OCI-M2 (cell line): ENCODE results near the gene MAN2A1.
"Not testable (repeated sequence)": the region's sequence is repeated elsewhere in the genome, so short reads cannot be mapped to it uniquely, and the experiment has no call there.

Experiments used
- DNase-seq: peaks from one replicate; lab custom pipeline; 2025; ENCODE audit not compliant: unreplicated experiment; lab: John Stamatoyannopoulos, UW

MAN2A1 gene

GRCh38 chr5:109750463-109750862, 60.7 kb downstream of the MAN2A1 start:
- DNase-seq: no peak

DNA sequence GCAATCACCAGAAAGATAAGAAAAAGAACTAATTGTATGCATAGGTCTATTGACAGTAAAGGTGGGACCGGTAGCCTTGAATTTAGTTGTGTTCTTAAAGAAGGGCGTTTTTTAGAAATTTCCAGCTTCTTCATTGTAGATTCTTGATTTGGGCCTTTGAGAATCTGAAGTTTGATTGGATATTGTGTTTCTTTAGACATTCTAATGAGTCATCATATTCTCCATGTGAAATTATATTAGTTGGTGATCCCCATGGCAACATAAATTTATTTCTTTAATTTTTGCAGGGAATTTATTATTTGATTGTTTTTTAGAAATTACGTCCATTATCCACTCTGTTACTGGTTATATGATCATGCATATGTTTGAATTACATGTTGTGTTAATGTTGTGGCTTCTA, 63.6 kb downstream of the MAN2A1 start:
- DNase-seq: no peak

DNA sequence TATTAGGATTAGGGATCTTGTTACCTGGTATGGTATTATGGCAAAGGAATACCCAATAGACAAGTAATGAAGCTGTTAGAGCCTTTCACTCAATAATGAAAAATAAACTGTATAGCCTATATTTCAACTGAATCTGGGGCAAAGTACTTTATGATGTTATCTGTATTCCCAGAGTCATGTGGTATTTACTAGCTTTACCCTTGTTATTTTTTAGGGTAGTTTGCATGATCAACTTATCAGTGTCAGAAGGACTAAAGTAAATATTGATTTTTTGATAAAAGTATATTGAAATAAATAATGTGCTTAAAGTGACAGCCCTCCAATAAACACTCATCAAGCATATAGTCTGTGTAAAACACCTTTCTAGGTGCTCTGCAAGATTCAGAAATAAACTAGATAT, 64.6 kb downstream of the MAN2A1 start:
- no peak for DNase-seq

DNA sequence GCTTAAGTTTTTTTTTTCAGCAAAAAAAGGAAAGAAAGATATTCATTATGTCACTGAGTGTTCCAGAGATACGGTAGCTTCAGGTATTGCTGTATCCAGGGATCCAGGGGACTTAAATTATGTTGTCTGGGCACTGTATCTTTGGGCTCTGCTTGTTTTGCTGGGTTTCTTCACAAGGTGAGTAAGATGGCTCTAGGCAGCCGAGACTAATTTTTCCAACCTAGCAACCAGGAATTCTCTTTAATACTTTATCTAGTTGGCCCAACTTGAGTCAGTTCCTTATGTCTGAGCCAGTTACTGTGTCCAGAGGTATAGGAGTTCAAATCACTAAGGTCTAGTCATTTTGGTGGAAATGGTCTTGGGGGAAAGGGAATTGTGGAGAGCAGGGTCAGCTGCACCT, 66.0 kb downstream of the MAN2A1 start:
- DNase-seq: no peak

DNA sequence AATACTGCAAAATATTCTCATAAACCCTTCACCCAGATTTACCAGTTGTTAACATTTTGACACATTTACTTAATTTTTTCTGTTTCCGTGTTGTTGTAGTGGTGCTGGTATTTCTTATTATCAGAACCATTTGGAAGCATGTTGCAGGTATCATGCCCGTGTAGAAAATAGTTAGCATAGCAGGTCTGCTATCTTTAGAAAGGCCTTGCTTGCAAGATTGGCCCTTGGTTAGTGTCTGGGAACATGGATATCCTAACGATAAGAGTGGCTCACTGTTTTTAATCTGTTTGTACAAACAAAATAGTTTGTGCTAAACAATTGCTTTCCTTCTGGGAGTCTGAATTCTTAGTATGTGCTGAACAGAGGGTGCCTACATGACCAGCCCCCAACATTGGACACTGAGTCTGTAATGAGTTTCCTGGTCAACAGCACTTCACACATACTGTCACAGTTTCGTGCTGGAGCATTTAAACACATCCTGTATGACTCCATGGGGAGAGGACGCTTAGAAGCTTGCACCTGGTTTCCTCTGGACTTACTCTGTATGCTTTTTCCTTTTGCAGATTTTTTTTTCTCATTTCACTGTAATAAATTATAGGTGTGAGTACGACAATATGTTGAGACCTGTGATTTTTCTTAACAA, 66.9 kb downstream of the MAN2A1 start:
- DNase-seq: no peak

- DNase-seq: no peak
Observed at GRCh38 chr5:109757490-109757889, 67.8 kb downstream of the MAN2A1 start.

- DNase-seq: no peak
Observed at GRCh38 chr5:109759306-109759705, 69.6 kb downstream of the MAN2A1 start.

DNA sequence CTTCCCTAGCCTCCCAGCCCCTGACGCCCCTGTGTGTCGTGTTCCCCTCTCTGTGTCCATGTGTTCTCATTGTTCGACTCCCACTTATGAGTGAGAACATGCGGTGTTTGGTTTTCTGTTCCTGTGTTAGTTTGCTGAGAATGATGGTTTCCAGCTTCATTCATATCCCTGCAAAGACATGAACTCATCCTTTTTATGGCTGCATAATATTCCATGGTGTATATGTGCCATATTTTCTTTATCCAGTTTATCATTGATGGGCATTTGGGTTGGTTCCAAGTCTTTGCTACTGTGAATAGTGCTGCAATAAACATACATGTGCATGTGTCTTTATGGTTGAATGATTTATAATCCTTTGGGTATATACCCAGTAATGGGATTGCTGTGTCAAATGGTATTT, 70.4 kb downstream of the MAN2A1 start:
- not testable (repeated sequence) for DNase-seq

GRCh38 chr5:109762821-109763220, 73.1 kb downstream of the MAN2A1 start:
- DNase-seq: no peak

DNA sequence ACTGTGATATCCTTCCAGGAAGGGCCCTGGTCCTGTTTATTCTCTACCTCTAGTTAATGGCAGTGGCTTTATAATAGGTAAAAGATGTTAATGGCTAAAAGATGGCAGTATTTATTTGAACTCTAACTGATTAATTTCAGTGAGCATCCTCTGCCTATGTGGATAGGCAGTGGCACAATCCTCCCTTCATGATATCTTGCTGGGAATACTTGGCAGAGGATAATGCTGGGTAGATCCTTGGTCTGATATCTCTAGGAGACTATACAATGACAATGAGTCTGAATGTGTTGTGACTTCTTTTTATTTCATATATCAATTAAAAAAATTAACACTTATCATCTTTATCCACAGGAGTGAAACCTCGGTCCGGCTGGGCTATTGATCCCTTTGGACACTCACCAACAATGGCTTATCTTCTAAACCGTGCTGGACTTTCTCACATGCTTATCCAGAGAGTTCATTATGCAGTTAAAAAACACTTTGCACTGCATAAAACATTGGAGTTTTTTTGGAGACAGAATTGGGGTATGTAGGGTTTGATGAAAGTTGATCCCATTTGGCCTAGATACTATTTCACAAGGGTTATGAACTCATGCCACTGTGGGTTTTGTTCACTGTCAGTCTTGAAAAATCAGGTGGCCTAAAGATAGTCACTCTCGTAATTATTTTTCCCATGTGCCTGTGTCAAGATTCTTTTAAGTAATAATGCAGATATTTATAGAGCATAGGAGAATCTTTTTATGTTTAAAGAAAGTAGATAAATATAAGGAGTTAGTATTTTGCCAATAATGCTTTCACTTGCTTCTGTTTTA, 77.7 kb downstream of the MAN2A1 start:
- DNase-seq: no peak

DNA sequence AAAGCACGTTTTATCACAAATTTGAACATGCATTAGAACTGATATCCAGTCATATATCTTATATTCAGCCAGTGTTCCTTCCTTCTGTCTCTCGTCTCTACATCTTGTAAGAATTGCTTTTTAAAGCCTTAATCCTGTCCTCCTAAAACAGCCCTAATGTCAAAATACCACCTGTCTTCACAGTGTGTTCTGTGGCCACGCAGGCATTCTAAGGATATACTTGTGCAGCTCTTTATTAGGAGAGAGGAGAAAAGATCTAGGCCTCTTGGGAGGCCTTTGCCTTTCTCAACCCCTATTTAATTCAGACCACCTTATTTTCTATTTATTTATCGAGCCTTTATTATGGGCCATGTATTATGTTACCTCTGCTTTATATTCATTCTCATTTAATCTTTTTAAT, 78.3 kb downstream of the MAN2A1 start:
- no peak for DNase-seq

- DNase-seq: no peak
Observed at GRCh38 chr5:109769597-109770291, 80.0 kb downstream of the MAN2A1 start.

DNA sequence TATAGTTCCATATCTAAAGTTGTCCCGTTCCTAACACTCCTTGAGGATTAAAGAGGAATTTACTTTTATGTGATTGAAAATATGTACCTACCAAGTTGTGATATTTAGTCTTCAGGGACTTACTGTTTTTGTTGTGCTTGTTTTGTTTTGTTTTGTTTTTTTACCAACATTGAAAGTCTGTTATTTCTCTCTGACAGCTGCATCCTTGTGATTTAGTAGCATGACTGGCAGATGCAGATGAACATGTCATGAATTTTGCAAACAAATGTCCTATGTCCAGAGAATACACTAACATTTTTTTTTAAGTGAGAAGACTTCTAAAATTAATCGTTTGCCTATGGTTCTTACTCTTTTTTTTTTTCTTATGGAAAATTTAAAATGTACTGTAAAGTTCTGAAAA, 85.4 kb downstream of the MAN2A1 start:
- DNase-seq: no peak

DNA sequence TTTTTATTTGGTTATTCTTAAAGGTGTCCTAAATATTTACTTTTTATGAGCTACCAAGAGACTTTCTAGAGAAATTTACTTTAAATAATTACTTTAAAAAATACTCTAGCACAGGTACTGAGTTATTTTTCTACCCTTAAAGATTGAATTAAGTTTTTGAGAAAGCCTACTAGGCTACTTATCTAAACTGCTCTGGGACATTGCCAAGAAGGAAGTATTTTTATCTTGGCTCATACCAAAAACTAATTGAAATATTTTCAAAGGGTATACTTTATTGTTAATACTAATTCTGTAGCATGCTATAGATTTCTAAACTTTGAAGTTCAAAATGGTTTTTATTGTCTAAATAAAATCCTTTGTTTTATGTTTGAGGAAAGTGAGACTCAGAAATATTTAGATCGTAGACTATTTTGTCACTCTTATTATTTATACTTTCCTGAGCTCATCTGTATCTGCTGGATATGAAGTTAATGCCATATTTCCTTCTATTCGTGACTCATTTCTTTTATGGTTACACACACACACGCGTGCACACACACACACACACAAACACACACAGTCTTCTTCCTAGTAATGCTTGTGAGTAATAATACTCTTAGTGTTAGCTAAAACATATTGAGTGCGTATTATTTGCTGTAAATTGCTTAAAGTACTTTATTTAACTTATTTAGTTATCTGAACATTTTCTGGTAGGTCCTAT, 89.5 kb downstream of the MAN2A1 start:
- DNase-seq: no peak

- DNase-seq: no peak
Observed at GRCh38 chr5:109784687-109785086, 95.0 kb downstream of the MAN2A1 start.

DNA sequence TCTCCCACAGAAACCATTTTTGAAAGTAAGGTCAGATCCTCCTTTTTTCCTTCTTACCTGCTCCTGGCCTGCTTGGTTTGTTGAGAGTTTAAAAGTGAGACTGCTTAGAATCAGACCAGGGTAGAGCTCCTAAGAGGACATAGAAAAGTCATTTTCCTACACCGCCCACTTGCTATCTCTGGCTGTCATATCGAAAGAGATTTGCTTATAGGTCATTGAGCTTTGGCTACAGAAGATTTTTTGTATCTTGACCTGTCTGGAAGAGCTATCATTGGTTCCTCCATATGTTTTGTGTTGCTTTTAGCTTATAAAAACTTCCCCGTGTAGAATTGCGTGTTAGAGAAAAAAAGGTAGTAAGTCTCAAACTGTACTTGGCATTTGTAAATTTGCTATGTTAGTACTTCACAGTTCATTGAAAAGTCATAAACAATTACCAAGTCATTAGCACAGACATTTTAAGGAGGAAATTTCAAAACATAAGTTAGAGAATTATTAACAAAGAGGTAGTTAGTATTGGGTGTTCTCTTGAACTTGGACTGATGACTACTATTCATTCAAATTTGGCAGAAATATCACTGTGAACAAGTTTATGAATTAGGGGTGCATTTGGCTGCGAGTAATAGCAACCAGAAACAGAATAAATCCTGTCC, 96.6 kb downstream of the MAN2A1 start:
- DNase-seq: no peak

GRCh38 chr5:109788596-109788995, 98.9 kb downstream of the MAN2A1 start:
- no peak for DNase-seq

DNA sequence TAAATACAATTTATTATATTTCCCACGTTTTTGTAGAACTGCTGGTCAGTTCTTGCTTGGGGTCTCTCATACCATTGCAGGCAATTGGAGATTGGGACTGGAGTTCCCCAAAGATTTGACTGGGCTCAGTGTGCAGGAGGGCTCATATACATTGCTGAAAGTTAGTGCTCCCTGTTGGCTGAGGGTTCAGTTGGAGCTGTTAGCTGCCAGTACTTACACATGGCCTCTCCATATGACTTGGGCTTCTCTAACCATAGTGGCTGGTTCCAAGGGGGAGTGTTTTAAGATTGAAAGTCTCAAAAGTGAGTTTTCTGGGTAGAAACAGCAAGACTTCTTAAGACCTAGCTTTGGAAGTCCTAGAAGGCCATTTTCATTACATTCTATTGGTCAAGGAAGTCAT, 102.9 kb downstream of the MAN2A1 start:
- DNase-seq: no peak

DNA sequence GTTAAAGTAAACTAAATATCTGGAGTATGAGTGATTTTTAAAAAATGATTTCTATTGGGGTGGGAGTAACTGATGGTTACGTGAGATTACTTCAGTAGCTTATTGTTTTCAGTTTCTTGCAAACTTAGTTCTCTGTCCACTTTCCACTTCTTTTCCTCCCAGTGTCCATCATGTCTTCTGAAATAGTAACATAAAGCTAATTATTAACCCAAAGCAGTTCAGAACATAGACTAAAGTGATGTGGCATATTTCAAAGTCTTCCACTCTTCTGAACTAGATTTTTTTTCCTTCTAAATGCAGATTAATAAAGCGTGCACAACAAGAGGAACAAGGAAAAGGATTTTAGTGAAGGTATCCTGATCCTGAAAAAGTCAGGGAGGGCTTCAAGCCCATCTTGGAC, 114.1 kb downstream of the MAN2A1 start:
- DNase-seq: no peak

- DNase-seq: no peak
Observed at GRCh38 chr5:109805472-109805871, 115.7 kb downstream of the MAN2A1 start.

GRCh38 chr5:109805883-109806282, 116.2 kb downstream of the MAN2A1 start:
- DNase-seq: no peak
